CD4-positive, CD25-positive, alpha-beta regulatory T cell (primary cell): ENCODE measurements around the gene ZGLP1. TPM values are rescaled to one million over a fixed set of nuclear protein-coding genes. Genes with fewer than 3 reads are reported as not detected.

Experiments
- ATAC-seq, 2 donors: fragments of 150-1000 bp; cut with Tn5 transposase; one replicate each; pipeline ENCODE4 v1.10.0; 2021; ENCODE audit warnings: low read depth in 2 of 2, moderate number of reproducible peaks in 2 of 2, moderate library complexity in 1 of 2
- DNase-seq, 3 donors: peaks; one replicate each; pipeline versions ENCODE4 v3.0.0 to v3.0.0-alpha.2; 2012 to 2022; ENCODE audit warnings: mixed read lengths in 1 of 3
- H3K27ac ChIP-seq: one replicate; pipeline ENCODE4 v1.7.0; 2013; ENCODE audit warnings: mild to moderate bottlenecking, low read length; ENCODE audit not compliant: insufficient read depth, poor library complexity, severe bottlenecking
- H3K27me3 ChIP-seq: one replicate; pipeline ENCODE4 v1.7.0; 2013; ENCODE audit warnings: low read length; ENCODE audit not compliant: control insufficient read depth, insufficient read depth
- H3K36me3 ChIP-seq: one replicate; pipeline ENCODE4 v1.7.0; 2013; ENCODE audit warnings: mild to moderate bottlenecking, low read length, moderate library complexity; ENCODE audit not compliant: control insufficient read depth, insufficient read depth
- H3K4me1 ChIP-seq: 2 replicates; pipeline ENCODE4 v1.7.0; 2013; ENCODE audit warnings: mild to moderate bottlenecking, low read length; ENCODE audit not compliant: insufficient read depth, control insufficient read depth, poor library complexity, severe bottlenecking
- H3K4me3 ChIP-seq: one replicate; pipeline ENCODE4 v1.7.0; 2013; ENCODE audit warnings: low read depth, mild to moderate bottlenecking, low read length, moderate library complexity
- H3K9me3 ChIP-seq, 2 experiments: 1 replicate in 1 of 2; 2 replicates in 1 of 2; pipeline ENCODE4 v1.7.0; 2013; ENCODE audit warnings: low read length in 2 of 2, mild to moderate bottlenecking in 1 of 2, moderate library complexity in 1 of 2; ENCODE audit not compliant: control insufficient read depth in 2 of 2
- H3K27ac Mint-ChIP-seq, 3 donors: one replicate each; pipeline ENCODE4 v1.8.0; 2020 to 2022; ENCODE audit warnings: mild to moderate bottlenecking in 3 of 3, mixed read lengths in 3 of 3, moderate library complexity in 2 of 3
- H3K27me3 Mint-ChIP-seq: one replicate; pipeline ENCODE4 v1.8.0; 2022; ENCODE audit warnings: mild to moderate bottlenecking, mixed read lengths
- H3K36me3 Mint-ChIP-seq: one replicate; pipeline ENCODE4 v1.8.0; 2020; ENCODE audit warnings: mixed read lengths
- H3K4me1 Mint-ChIP-seq, 4 donors: one replicate each; pipeline ENCODE4 v1.8.0; 2020 to 2022; ENCODE audit warnings: mixed read lengths in 4 of 4, mild to moderate bottlenecking in 1 of 4
- H3K4me3 Mint-ChIP-seq, 4 donors: one replicate each; pipeline ENCODE4 v1.8.0; 2020 to 2022; ENCODE audit warnings: mild to moderate bottlenecking in 4 of 4, mixed read lengths in 4 of 4, moderate library complexity in 3 of 4
- H3K9me3 Mint-ChIP-seq, 7 donors: one replicate each; pipeline ENCODE4 v1.8.0; 2020 to 2022; ENCODE audit warnings: mixed read lengths in 7 of 7, mild to moderate bottlenecking in 3 of 7, moderate library complexity in 2 of 7
- polyA plus RNA-seq, 4 donors: library from polyadenylated mRNA; unstranded; fragments of 300-500 nt; fragmentation: Illumina TruSeq; gene quantifications; one replicate each; pipeline ENCODE4 v1.2.3, GENCODE V29; 2021
- total RNA-seq: library from RNA; stranded (reverse); gene quantifications from one replicate; pipeline ENCODE4 v1.2.3, GENCODE V29; 2022

Gene ZGLP1
- total and polyA plus RNA-seq, 5 donors from 2014 or later, result 0.32 to 2.8 TPM; not detected in 3

DNA sequence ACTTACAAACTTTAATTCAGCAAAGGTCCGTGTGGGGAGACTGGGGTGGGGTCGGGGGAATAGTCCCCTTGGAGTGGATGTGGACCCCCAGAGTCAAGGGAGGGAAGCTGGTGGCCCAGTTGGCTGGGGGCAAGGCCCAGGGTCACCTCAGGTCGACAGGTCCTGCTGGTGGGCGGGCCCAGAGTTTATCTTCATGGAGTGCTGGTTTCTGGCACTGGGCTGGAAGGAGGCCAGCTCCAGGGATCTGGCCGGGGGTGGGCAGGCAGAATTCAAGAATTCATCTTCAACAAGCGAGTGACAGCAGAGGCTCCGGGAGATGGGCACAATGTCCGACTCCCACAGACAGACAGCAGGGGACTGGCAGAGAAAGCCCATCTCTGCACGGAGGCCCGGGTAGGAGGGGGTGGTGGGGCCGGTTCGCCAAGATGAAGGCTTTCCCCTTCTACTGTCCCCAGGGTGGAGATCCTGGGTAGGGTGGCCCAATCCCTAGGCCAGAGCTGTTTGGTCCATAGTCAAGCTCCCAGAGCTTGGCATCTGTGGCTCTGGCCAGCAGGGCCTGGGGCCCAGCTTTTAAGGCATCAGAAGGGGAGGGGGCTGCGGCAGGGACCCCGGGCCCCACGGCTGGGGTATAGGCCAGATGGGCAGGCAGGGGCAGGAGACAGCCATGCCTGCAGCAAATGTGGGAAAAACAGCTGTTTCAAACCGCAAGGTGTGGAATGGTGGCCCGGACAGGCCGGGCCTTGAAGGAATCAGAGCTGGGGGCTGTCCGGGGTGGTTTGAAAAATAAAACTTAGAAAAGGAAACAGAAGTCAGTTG is 6.8 kb upstream of the ZGLP1 start:
- Histone ChIP-seq H3K36me3 (peaks cover 21% of the 10 kb centered on the region), H3K9me3 (no peaks in the 10 kb centered on the region), H3K4me3 (no peak overlapping the region), H3K27ac (peak overlapping the region; percentile 61), H3K27me3 (no peaks in the 10 kb centered on the region), H3K4me1 (peaks cover 15% of the 10 kb centered on the region)
- Mint-ChIP-seq H3K4me3 (peak overlapping the region; percentile 58 to 92 (median 86)), H3K4me1 (peaks cover 0 to 17% (median 5%) of the 10 kb centered on the region in 4 donors), H3K9me3 (no peaks in the 10 kb centered on the region), H3K27ac (peak overlapping the region; percentile 78 to 91 (median 88)), H3K36me3 (peaks cover 14% of the 10 kb centered on the region), H3K27me3 (no peaks in the 10 kb centered on the region)
- ATAC-seq, result no peak
- no peak for DNase-seq

DNA sequence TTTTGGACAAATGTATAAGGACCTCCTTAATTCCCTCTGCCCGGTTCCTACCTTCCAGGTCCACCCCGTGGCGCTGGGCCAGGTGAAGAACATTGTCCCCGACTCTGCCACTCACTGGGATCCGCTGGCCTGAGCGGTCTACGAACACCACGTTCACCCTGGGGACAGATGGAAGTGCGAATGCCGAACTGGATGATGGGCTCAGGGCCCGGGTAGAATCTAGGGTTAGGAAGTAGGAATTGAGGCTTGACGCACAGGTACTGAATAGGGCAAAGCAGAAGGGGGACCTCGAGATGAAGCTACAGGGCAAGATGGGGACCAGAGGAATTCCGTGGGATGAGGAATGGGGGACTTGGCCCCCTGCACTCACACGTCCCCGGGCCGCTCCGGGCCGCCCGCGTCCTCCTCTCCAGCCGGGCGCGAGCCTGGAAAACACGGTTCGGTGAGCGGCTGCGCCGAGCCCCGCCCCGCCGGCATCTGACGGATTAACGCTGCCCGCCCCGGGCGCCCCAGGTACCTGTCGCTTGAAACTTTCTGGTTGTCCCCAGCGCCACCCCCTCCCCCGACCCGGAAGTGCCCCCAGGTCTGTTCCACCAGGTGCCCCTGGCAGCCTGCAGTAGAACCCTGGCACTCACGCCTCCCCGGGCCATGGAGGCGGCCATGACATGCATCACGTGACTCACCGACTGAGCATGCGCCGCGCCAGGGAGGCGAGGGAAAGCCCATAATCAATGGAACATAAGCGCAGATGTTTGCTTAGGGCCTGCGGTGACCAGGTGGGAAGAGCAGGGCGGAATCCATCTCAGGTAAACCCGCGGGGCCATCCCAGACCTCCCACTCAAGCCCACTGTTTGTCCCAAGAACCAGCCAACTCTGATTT is 6.0 kb upstream of the ZGLP1 start, which contains the start of gene FDX2:
TSS of gene FDX2 (minus strand) at position 681 of the 880 bp plus-strand sequence. CDS start at position 662, 19 bp downstream.
- Mint-ChIP-seq H3K4me1 (peaks cover 0 to 17% (median 5%) of the 10 kb centered on the region in 4 donors), H3K4me3 (peak within 1 kb of the TSS; percentile 79 to 92 (median 86)), H3K36me3 (peaks cover 14% of the 10 kb centered on the region), H3K27ac (peak within 1 kb of the TSS; percentile 78 to 91 (median 88)), H3K27me3 (no peaks in the 10 kb centered on the region), H3K9me3 (no peaks in the 10 kb centered on the region)
- Histone ChIP-seq H3K4me1 (peaks cover 15% of the 10 kb centered on the region), H3K9me3 (no peaks in the 10 kb centered on the region), H3K36me3 (peaks cover 16% of the 10 kb centered on the region), H3K27ac (peak within 1 kb of the TSS; percentile 61), H3K27me3 (no peaks in the 10 kb centered on the region), H3K4me3 (peak within 1 kb of the TSS; percentile 86)
- DNase-seq (peak; percentile 85 to 90 (median 86)), ATAC-seq (peak; percentile 74 to 89)

DNA sequence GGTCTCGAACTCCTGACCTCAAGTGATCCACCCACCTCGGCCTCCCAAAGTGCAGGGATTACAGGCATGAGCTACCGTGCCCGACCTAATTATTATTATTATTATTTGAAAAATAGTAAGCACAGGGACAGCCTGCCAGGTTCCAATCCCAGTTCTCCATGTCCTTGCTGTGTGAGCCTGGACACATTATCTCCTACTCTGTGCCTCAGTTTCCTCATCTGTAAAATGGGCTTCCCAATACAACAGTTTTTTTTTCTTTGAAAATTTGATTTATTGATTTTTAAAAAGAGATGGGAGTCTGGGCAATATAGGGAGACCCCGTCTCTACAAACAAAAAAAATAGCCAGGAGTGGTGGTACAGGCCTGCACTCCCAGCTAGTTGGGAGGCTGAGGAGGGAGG is 3.3 kb downstream of the ZGLP1 start:
- Mint-ChIP-seq H3K4me3 (no peak overlapping the region), H3K27me3 (peaks cover 7% of the 10 kb centered on the region), H3K27ac (no peak overlapping the region), H3K4me1 (no peaks in the 10 kb centered on the region), H3K9me3 (no peaks in the 10 kb centered on the region), H3K36me3 (no peaks in the 10 kb centered on the region)
- no peaks in the 10 kb centered on the region for H3K27me3 ChIP-seq
- DNase-seq, result no peak
- no peaks in the 10 kb centered on the region for H3K36me3 ChIP-seq
- no peaks in the 10 kb centered on the region for H3K4me1 ChIP-seq
- ATAC-seq, result no peak
- H3K27ac ChIP-seq, result no peak overlapping the region
- H3K4me3 ChIP-seq, result no peak overlapping the region
- no peaks in the 10 kb centered on the region for H3K9me3 ChIP-seq

DNA sequence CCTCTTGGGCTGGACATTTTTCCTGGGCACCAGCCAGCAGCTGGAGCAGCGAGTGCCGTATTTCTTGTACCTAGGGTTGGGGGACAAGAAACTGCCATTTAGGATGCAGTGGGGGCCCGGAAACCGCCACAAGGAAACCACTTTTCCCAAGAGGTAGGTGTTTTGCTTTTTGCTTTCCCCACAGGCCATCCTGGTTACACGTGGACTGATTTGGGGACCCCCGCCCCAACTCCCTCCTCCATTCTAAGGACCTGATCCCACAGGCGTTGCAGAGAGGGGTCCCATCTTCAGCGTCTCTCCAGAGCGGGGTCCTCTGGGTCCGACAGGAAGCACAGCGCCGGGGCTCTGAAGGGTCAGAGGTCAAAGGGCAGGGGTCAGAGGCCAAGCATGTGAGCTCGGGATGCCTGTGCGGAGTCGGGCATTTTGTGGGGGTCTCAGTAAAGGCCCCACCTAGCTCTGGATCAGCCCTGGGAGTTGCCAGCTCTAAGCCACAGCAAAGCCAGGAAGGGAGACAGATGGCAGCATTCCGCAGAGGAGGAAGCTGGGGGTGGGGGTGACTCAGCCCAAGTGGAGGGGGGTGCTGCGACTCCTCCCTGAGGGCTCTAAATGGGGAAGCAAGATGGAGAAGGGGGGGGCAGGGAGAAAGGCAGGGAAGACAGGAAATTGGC is 4.3 kb downstream of the ZGLP1 start:
- ATAC-seq (no peak), DNase-seq (no peak)
- Mint-ChIP-seq H3K27me3 (peaks cover 9% of the 10 kb centered on the region), H3K9me3 (no peaks in the 10 kb centered on the region), H3K4me3 (no peak overlapping the region), H3K4me1 (no peaks in the 10 kb centered on the region), H3K27ac (peak overlapping the region in 2 of 3 donors; percentile 11 to 26), H3K36me3 (no peaks in the 10 kb centered on the region)
- Histone ChIP-seq H3K27ac (no peak overlapping the region), H3K4me1 (no peaks in the 10 kb centered on the region), H3K9me3 (no peaks in the 10 kb centered on the region), H3K36me3 (no peaks in the 10 kb centered on the region), H3K4me3 (no peak overlapping the region), H3K27me3 (no peaks in the 10 kb centered on the region)

DNA sequence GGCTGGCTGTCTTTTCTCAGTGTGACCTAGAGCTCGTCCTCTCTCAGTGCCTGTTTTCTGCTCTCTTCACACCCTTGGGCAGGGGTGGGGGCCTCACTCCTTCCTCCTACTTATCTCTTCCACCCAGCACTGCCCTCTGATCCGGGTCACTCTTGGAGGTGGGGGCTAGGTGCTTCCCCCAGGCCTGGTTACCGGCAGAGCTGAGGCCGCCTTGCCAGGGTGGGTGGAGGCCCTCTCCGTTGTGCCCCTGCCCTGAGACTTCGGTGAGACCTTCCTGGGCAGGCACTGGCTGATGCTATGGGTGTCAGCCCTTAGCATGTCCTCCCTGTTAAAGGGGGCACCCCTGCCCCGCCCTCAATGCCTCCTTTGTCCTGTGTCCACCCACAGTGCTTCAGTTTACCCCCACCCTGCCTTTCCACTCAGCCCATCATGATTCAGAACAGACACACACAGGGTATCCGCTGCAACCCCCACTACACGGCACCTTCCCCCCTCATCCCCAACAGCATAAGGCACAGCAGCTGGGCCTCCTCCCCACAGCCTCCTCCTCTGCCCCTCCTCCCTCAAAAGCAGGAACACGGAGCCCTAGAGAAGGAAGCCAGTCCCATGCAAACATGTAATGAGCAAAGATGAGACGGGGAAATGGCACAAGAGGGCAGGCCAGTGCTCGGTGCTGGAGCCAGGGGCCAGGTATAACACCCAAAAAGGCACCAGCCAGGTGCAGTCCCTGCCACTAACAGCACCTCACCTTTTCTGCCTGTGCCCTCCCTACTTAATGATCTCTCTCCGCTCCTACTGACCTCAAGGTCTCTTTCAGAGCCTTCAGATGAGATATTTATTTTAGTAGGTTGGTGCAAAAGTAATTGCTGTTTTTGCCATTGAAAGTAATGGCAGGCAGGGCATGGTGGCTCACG is 9.8 kb downstream of the ZGLP1 start:
- no peak for DNase-seq
- H3K36me3 Mint-ChIP-seq, result no peaks in the 10 kb centered on the region
- ATAC-seq, result no peak
- H3K4me1 ChIP-seq, result peaks cover 14% of the 10 kb centered on the region
- peak overlapping the region in 2 of 3 donors; percentile 32 to 60 for H3K27ac Mint-ChIP-seq
- no peak overlapping the region for H3K4me3 ChIP-seq
- no peaks in the 10 kb centered on the region for H3K9me3 ChIP-seq
- H3K4me1 Mint-ChIP-seq, result peaks cover 0 to 12% (median 5%) of the 10 kb centered on the region in 4 donors
- peak overlapping the region in 1 of 4 donors; percentile 80 for H3K4me3 Mint-ChIP-seq
- H3K27me3 Mint-ChIP-seq, result peaks cover 34% of the 10 kb centered on the region
- no peaks in the 10 kb centered on the region for H3K27me3 ChIP-seq
- no peaks in the 10 kb centered on the region for H3K36me3 ChIP-seq
- H3K27ac ChIP-seq, result no peak overlapping the region
- no peaks in the 10 kb centered on the region for H3K9me3 Mint-ChIP-seq

DNA sequence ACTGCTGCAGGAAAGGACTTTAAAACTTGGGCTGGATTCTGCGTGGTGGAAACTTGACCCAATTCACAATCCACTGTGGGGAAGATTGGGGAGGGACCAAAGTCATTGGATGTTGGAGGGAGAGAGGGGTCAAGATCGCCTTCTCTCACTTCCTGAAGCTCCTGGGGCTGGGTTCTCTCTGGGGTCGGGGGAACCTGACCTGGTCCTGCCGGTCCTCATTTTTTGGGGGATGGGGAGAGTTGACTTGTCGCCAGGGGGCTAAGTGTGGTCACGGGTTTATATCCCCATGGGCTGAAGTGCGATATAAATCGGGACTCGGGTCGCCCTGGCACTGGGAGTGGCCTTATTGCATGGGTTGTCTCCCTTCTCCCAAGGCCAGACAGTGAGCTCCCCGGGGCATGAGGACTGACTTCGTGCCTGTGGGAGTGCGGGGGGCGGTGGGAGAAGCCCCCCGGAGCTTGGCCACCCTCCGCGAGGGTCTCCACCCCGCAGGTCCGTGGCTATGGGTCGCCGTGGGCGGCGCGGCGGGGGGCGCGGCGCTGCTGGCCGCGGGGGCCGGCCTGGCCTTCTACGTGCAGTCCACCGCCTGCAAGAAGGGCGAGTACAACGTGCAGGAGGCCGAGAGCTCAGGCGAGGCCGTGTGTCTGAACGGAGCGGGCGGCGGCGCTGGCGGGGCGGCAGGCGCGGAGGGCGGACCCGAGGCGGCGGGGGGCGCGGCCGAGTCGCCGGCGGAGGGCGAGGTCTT is 13.6 kb downstream of the ZGLP1 start:
- no peak for DNase-seq
- Histone ChIP-seq H3K27me3 (no peaks in the 10 kb centered on the region), H3K36me3 (no peaks in the 10 kb centered on the region), H3K27ac (no peak overlapping the region), H3K4me1 (peaks cover 51% of the 10 kb centered on the region), H3K9me3 (no peaks in the 10 kb centered on the region), H3K4me3 (peak overlapping the region; percentile 68)
- ATAC-seq, result no peak
- Mint-ChIP-seq H3K27me3 (peaks cover 58% of the 10 kb centered on the region), H3K36me3 (no peaks in the 10 kb centered on the region), H3K4me1 (peaks cover 0 to 41% (median 11%) of the 10 kb centered on the region in 4 donors), H3K9me3 (peaks cover 0 to 3% (median 0%) of the 10 kb centered on the region in 7 donors), H3K4me3 (peak overlapping the region; percentile 76 to 94 (median 88)), H3K27ac (peak overlapping the region in 2 of 3 donors; percentile 42 to 80)
